PC-9 (cell line): Measurements from ENCODE around the gene E2F4. TPM values are rescaled to one million over a fixed set of nuclear protein-coding genes. Genes with fewer than 3 reads are reported as not detected.

Source experiments
- BruUV-seq: library from RNA; stranded (reverse); fragments of 400-500 nt; replicated peaks from 2 replicates; lab custom pipeline; 2021; lab: Mats Ljungman, UMichigan
- CTCF ChIA-PET: fragments of 300-600 bp; sonication (Branson Sonifier 250); formaldehyde crosslinking; loops from one replicate; lab custom pipeline; 2022; ENCODE audit warnings: antibody characterized with exemption; lab: Charles Lee
- POLR2A ChIA-PET: fragments of 300-600 bp; sonication (Branson Sonifier 250); formaldehyde crosslinking; loops from one replicate; lab custom pipeline; 2022; ENCODE audit warnings: antibody characterized with exemption; ENCODE audit not compliant: unreplicated experiment; lab: Charles Lee
- DNase-seq, 2 experiments: peaks; one replicate each; pipeline versions ENCODE4 v3.0.0 to v3.0.0-alpha.2; 2015 to 2022; ENCODE audit warnings: mixed read lengths in 1 of 2
- H2AFZ ChIP-seq: fragments of 200-600 bp; sonication (generic); 2 replicates; pipeline ENCODE4 v1.8.1; 2017; ENCODE audit warnings: antibody characterized with exemption
- H3F3A ChIP-seq: fragments of 200-600 bp; sonication (generic); 2 replicates; pipeline ENCODE4 v1.8.1; 2017; ENCODE audit warnings: antibody characterized with exemption, mild to moderate bottlenecking, low read depth; ENCODE audit not compliant: insufficient read depth
- H3K27ac ChIP-seq: fragments of 200-600 bp; sonication (generic); 2 replicates; pipeline ENCODE4 v1.6.1; 2016; ENCODE audit warnings: mixed run types
- H3K27me3 ChIP-seq: fragments of 200-600 bp; sonication (generic); 2 replicates; pipeline ENCODE4 v1.6.1; 2016; ENCODE audit warnings: low read depth, mixed run types; ENCODE audit not compliant: insufficient read depth
- H3K36me3 ChIP-seq: fragments of 200-600 bp; sonication (generic); 2 replicates; pipeline ENCODE4 v1.6.1; 2016; ENCODE audit warnings: low read depth, mixed run types
- H3K4me1 ChIP-seq: fragments of 200-600 bp; sonication (generic); replicated peaks from 2 replicates; pipeline ENCODE4 v1.6.1; 2016; ENCODE audit warnings: mixed run types; ENCODE audit not compliant: insufficient read depth
- H3K4me2 ChIP-seq: fragments of 200-600 bp; sonication (generic); 2 replicates; pipeline ENCODE4 v1.6.1; 2017; ENCODE audit warnings: mixed run types
- H3K4me3 ChIP-seq: fragments of 200-600 bp; sonication (generic); 2 replicates; pipeline ENCODE4 v1.6.1; 2016; ENCODE audit warnings: mixed run types
- H3K79me2 ChIP-seq: fragments of 200-600 bp; sonication (generic); 2 replicates; pipeline ENCODE4 v1.6.1; 2017; ENCODE audit warnings: low read depth, mixed run types
- H3K9me2 ChIP-seq: fragments of 200-600 bp; sonication (generic); 2 replicates; pipeline ENCODE4 v1.8.1; 2017; ENCODE audit warnings: mild to moderate bottlenecking; ENCODE audit not compliant: insufficient read depth
- H3K9me3 ChIP-seq: fragments of 200-600 bp; sonication (generic); 2 replicates; pipeline ENCODE4 v1.8.1; 2016; ENCODE audit warnings: low read depth; ENCODE audit not compliant: insufficient read depth
- H4K20me1 ChIP-seq: fragments of 200-600 bp; sonication (generic); 2 replicates; pipeline ENCODE4 v1.8.1; 2017; ENCODE audit not compliant: insufficient read depth
- EZH2 ChIP-seq: fragments of 200-600 bp; sonication (generic); IDR thresholded peaks from 2 replicates; pipeline ENCODE4 v1.8.0; 2017; ENCODE audit warnings: antibody characterized with exemption, low read depth
- intact Hi-C: fragments of 100-400 bp; cut with micrococcal nuclease; formaldehyde crosslinking; loops from one replicate; pipeline ENCODE4 v1.10.0; 2022; ENCODE audit not compliant: unreplicated experiment
- total RNA-seq: library from RNA; stranded (reverse); gene quantifications from 2 replicates; pipeline ENCODE4 v1.2.3, GENCODE V29; 2021
- TF ChIP-seq, protein P1 (sequence below): fragments of 200-600 bp; sonication (generic); conservative IDR thresholded peaks from 2 replicates; pipeline ENCODE4 v1.6.1; 2017; ENCODE audit warnings: mixed run types, antibody characterized with exemption, mild to moderate bottlenecking, moderate library complexity

The E2F4 gene
- total RNA-seq, 1 experiment from 2014 or later = 78.4 TPM

DNA sequence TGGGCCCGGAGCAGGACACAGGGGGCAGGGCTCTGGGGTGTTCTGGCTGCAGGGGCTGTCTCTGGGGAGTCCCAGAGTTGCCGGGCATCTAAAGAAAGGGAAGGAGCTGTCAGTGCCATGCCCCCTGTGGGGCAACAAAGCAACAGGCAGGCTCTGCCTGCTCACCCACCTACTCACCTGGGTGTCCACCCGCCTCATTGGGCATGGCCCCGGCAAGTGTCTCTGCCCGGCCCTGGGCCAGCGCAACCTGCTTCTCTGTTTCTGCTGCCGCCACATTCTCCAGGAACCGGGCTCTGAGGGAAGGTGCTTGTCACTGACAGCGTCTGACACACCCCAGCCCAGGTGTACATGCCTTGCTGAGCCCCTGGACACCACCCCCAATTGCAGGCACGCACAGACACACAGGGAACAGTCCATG, 42.2 kb downstream of the E2F4 start:
- Histone ChIP-seq H3K36me3 (peaks cover 16% of the 10 kb centered on the region), H3K4me1 (no peaks in the 10 kb centered on the region), H3K9me2 (no peaks in the 10 kb centered on the region), H4K20me1 (no peaks in the 10 kb centered on the region), H3K9me3 (no peaks in the 10 kb centered on the region), H3K79me2 (peaks cover 11% of the 10 kb centered on the region), H3K4me2 (no peak overlapping the region), H3K27me3 (no peaks in the 10 kb centered on the region), H2AFZ (no peak overlapping the region), H3K27ac (no peak overlapping the region), H3F3A (peaks cover 37% of the 10 kb centered on the region), H3K4me3 (no peak overlapping the region)
- ChIA-PET CTCF (interaction anchor here (0.7 kb wide), 1 partner anchor 119 kb away, joined by 6 read pairs; no protein-coding TSS in a partner anchor), POLR2A (no interaction called here)
- TF ChIP-seq, protein P1, sequence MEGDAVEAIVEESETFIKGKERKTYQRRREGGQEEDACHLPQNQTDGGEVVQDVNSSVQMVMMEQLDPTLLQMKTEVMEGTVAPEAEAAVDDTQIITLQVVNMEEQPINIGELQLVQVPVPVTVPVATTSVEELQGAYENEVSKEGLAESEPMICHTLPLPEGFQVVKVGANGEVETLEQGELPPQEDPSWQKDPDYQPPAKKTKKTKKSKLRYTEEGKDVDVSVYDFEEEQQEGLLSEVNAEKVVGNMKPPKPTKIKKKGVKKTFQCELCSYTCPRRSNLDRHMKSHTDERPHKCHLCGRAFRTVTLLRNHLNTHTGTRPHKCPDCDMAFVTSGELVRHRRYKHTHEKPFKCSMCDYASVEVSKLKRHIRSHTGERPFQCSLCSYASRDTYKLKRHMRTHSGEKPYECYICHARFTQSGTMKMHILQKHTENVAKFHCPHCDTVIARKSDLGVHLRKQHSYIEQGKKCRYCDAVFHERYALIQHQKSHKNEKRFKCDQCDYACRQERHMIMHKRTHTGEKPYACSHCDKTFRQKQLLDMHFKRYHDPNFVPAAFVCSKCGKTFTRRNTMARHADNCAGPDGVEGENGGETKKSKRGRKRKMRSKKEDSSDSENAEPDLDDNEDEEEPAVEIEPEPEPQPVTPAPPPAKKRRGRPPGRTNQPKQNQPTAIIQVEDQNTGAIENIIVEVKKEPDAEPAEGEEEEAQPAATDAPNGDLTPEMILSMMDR = no peak
- no peak for TF ChIP-seq EZH2
- no TSS peak for BruUV-seq
- intact Hi-C loops = no loop called here
- no peak for DNase-seq

DNA sequence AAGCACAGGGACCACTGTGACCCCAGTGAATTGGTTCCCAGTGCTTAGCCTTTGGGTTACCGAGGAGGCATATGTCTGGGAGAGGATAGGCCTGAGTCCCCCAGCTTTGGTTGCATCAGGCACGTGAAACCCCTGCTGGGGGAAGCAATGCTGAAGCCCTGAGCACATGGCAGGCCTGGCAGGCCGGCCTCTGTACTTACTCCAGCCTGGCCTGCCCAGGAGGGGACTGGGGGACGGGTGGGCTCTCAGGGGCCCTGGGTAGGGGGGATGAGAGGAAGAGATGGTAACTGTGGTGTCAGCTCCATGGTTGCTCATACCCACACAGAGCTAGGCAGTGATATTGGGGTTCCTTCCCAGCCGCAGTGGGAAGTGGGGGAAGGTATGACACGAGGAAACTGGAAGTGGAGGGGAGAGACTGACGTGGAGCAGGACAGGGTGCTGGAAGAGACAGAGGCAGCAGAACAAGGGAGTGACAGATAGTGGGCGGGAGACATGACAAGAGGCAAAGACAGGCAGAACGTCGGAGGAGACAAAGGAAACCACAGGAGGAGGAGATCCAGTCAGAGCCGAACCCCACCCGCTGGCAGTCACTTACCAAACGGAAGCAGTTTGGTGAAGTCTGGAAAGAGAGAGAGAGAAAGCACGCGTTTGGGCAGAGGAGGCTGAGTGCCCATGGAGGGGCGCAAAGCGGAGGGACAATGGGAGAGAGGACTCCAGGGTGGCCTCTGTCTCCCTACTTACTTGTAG, 44.0 kb downstream of the E2F4 start:
- no peak overlapping the region for H3K27ac ChIP-seq
- no peak overlapping the region for H2AFZ ChIP-seq
- DNase-seq = no peak
- no peak overlapping the region for H3K4me2 ChIP-seq
- no peaks in the 10 kb centered on the region for H3K9me2 ChIP-seq
- no peaks in the 10 kb centered on the region for H3K9me3 ChIP-seq
- no peak for TF ChIP-seq EZH2
- TF ChIP-seq, protein P1 = no peak
- ChIA-PET CTCF (no interaction called here), POLR2A (interaction anchor here (1.1 kb wide), 1 partner anchor 9 kb away, joined by 5 read pairs; the partner anchor contains the start of gene TMEM208)
- peaks cover 17% of the 10 kb centered on the region for H3K4me1 ChIP-seq
- H3F3A ChIP-seq = peaks cover 52% of the 10 kb centered on the region
- intact Hi-C loops = no loop called here
- H4K20me1 ChIP-seq = no peaks in the 10 kb centered on the region
- H3K79me2 ChIP-seq = peaks cover 25% of the 10 kb centered on the region
- no TSS peak for BruUV-seq
- no peaks in the 10 kb centered on the region for H3K27me3 ChIP-seq
- no peak overlapping the region for H3K4me3 ChIP-seq
- peaks cover 14% of the 10 kb centered on the region for H3K36me3 ChIP-seq

DNA sequence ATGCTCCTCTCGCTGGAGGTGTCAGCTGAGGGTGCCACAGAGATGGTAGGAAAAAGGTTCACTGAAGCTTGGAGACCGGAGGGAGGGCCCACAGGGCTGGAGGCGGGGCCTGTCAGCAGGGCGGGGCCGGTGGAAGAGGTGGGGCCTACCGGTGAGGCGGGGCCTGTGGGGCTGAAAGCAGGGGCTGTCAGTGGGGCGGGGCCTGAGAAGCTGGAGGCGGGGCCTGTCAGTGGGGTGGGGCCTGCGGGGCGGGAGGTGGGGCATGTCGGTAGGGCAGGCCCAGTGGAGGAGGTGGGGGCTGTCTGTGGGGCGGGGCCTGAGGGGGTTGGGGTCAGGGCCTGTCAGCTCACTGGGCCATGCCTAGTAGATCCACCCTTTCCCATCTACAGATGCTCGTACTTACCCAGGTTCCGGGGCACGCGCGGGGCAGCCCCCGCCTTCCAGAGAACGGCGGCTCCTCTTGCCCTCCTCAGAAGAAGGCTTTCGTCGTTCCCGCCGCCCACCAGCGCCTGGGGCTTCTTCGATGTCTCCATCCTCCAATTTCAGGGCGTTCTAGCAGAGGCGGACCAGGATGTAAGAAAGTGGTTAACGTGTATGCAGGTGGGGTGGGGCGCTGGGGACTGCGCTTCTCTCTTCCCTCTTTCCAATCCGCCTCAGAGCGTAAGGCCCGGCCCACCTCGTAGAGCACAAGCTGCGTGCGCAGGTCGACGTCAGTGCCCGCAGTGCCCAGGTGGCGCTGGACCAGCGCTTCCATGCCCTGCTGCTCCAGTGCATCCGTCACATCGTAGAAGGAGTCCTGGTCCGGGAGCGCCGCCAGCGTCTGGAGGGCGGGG, 44.8 kb downstream of the E2F4 start:
- H3K4me1 ChIP-seq = peaks cover 24% of the 10 kb centered on the region
- no peak overlapping the region for H3K27ac ChIP-seq
- H2AFZ ChIP-seq = no peak overlapping the region
- ChIA-PET CTCF (interaction anchor here (0.5 kb wide), 1 partner anchor 10 kb away, joined by 3 read pairs; no protein-coding TSS in a partner anchor), POLR2A (interaction anchor here (1.1 kb wide), 1 partner anchor 10 kb away, joined by 5 read pairs; the partner anchor contains the start of gene TMEM208)
- peaks cover 25% of the 10 kb centered on the region for H3K79me2 ChIP-seq
- intact Hi-C loops = no loop called here
- no peaks in the 10 kb centered on the region for H3K9me2 ChIP-seq
- no TSS peak for BruUV-seq
- no peaks in the 10 kb centered on the region for H3K9me3 ChIP-seq
- H3K36me3 ChIP-seq = peaks cover 11% of the 10 kb centered on the region
- H3K27me3 ChIP-seq = no peaks in the 10 kb centered on the region
- peak in 1 of 2 experiments; percentile 58 for DNase-seq
- no peak overlapping the region for H3K4me2 ChIP-seq
- no peak for TF ChIP-seq EZH2
- TF ChIP-seq, protein P1 = no peak
- no peaks in the 10 kb centered on the region for H4K20me1 ChIP-seq
- peaks cover 59% of the 10 kb centered on the region for H3F3A ChIP-seq
- no peak overlapping the region for H3K4me3 ChIP-seq
